Neural progenitor cell (in vitro differentiated cells): ENCODE results near the gene SPRY4.

Source experiments
- CTCF ChIP-seq: fragments of 200-600 bp; sonication (generic); IDR thresholded peaks from 2 replicates; pipeline ENCODE4 v1.5.1; 2017; ENCODE audit warnings: antibody characterized with exemption, mild to moderate bottlenecking
- EZH2 ChIP-seq: fragments of 200-600 bp; sonication (generic); IDR thresholded peaks from 2 replicates; pipeline ENCODE4 v1.6.1; 2017; ENCODE audit warnings: antibody characterized with exemption, mild to moderate bottlenecking, moderate library complexity

GRCh38 chr5:142305211-142305610 lies 19.6 kb downstream of the SPRY4 start:
- TF ChIP-seq CTCF: no peak
- TF ChIP-seq EZH2: no peak
